ENCODE results near the gene PRPF18.

DNA sequence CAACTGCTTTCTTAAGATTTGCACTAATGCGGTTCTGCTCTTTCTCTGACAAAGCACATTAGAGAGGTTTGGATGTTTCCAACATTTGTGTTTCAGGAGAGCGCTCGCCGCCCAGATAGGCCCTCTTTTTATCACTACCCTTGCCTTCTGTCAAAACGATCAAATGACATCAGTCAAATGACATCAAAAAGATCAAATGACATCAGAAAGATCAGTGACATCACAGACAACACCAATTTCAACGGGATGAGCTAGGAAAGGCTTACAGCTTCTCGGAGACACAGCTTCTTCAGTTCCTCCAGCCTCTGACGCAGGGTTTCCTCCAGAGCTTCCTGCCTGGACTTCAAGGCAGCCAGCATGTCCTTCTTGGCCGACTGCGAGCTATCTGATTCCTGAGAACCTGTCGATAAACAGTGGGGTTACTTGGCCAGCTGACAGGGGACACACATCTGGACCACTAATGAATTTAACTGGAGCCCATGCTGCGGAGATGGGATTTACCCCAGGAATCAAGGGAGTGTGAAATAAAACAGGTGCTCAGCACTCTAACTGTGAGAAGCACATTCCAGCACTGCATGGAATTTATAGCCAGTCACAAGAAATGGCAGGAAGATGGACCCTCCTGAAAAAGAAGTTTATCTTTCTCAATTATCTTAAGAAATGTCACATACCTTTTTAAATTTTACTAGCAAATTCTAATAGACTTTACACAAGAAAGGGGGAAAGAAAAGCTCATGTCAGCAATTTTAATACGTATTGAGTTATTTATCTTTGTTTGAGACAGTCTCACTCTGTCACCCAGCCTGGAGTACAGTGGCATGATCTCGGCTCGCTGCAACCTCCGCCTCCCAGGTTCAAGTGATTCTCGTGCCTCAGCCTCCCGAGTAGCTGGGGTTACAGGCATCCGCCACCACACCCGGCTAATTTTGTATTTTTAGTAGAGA lies 88.2 kb downstream of the PRPF18 start:
- TF ChIP-seq, protein P1, sequence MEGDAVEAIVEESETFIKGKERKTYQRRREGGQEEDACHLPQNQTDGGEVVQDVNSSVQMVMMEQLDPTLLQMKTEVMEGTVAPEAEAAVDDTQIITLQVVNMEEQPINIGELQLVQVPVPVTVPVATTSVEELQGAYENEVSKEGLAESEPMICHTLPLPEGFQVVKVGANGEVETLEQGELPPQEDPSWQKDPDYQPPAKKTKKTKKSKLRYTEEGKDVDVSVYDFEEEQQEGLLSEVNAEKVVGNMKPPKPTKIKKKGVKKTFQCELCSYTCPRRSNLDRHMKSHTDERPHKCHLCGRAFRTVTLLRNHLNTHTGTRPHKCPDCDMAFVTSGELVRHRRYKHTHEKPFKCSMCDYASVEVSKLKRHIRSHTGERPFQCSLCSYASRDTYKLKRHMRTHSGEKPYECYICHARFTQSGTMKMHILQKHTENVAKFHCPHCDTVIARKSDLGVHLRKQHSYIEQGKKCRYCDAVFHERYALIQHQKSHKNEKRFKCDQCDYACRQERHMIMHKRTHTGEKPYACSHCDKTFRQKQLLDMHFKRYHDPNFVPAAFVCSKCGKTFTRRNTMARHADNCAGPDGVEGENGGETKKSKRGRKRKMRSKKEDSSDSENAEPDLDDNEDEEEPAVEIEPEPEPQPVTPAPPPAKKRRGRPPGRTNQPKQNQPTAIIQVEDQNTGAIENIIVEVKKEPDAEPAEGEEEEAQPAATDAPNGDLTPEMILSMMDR (IDR thresholded peaks at IDR 0.05 in 8 of 11, conservative IDR thresholded peaks at IDR 0.05 in 3 of 11), result no peak
- no peak for TF ChIP-seq POLR2AphosphoS5 (IDR thresholded peaks at IDR 0.05)

Measured in spleen (tissue), 7 donors.